Astrocyte of the spinal cord (primary cell): ENCODE measurements around the gene KCNG1.

ENCODE experiments used
- DNase-seq: peaks from one replicate; pipeline ENCODE4 v3.0.0; 2011; ENCODE audit warnings: low read depth, low spot score
- H3K4me3 ChIP-seq: 2 replicates; pipeline ENCODE4 v1.5.1; 2011; ENCODE audit warnings: low read depth, mild to moderate bottlenecking, low read length, moderate library complexity
- in situ Hi-C: cut with HindIII; loops from 2 replicates; pipeline ENCODE4 v1.10.0; 2017; ENCODE audit warnings: low sequenced_read_pairs
- TF ChIP-seq, protein P1 (sequence below): IDR thresholded peaks from 2 replicates; pipeline ENCODE4 v1.5.1; 2012; ENCODE audit warnings: low read depth, mild to moderate bottlenecking, low read length, inconsistent platforms

The KCNG1 gene

DNA sequence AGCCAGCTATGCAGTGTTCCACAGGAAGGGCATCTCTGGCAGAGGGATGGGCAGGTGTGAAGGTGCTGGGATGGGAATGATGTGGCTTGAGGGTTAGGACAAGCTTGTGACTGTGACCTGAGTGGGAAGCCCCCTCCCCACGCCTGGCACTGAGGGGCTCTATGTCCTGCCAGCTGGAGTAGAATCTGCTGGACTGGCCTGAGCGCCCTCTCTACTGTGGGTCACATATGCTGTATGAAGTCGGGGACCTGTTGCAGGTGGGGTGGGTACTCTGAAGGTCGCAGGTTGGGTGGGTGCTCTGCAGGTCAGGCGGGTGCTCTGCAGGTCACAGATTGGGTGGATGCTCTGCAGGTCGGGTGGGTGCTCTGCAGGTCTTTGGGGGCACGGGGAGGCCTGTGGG is 20.3 kb downstream of the KCNG1 start:
- TF ChIP-seq, protein P1, sequence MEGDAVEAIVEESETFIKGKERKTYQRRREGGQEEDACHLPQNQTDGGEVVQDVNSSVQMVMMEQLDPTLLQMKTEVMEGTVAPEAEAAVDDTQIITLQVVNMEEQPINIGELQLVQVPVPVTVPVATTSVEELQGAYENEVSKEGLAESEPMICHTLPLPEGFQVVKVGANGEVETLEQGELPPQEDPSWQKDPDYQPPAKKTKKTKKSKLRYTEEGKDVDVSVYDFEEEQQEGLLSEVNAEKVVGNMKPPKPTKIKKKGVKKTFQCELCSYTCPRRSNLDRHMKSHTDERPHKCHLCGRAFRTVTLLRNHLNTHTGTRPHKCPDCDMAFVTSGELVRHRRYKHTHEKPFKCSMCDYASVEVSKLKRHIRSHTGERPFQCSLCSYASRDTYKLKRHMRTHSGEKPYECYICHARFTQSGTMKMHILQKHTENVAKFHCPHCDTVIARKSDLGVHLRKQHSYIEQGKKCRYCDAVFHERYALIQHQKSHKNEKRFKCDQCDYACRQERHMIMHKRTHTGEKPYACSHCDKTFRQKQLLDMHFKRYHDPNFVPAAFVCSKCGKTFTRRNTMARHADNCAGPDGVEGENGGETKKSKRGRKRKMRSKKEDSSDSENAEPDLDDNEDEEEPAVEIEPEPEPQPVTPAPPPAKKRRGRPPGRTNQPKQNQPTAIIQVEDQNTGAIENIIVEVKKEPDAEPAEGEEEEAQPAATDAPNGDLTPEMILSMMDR, result no peak
- no peak for DNase-seq
- H3K4me3 ChIP-seq, result no peak overlapping the region
- in situ Hi-C loops, result no loop called here

DNA sequence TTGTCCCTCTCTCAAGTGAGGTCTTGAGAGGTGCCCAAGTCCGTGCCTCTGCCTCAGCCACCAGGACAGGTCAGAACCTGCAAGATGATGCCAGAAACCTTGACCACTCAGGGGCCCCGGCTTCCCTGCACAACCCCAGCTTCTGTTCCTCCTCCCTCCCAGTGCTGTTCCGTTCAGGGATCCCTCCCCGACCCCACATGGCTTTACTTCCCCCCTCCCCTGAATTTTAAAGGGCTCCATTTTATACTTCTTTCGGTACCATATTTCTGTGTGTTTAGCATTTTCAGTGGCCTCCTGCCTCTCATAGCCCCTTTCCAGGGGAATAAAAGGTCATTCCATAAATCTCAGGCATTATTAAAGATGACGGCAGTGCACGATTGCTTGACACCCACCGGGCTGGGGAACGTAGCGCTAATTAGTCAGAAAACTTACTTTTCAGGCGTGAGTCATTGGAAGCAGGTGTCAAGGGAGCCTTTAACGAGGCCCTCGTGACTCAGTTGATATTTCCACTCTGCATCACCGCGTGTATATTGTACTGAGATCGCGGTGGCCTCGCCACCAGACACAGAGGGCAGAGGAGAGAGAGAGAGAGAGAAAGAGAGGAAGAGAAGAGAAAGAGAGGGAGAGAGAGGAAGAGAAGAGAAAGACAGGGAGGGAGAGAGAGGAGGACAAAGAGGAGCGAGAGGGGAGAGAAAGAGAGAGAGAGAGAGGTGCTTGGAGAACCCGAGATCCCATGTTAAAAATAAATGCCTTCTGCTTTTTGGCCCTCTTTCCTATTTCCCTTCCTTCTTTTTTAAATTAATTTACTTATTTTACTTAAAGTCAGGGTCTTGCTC is 21.3 kb downstream of the KCNG1 start:
- no peak for DNase-seq
- in situ Hi-C loops, result no loop called here
- no peak overlapping the region for H3K4me3 ChIP-seq
- TF ChIP-seq, protein P1, result no peak

GRCh38 chr20:50999355-50999754 is 23.6 kb downstream of the KCNG1 start:
- in situ Hi-C loops, result no loop called here
- no peak for DNase-seq
- no peak overlapping the region for H3K4me3 ChIP-seq
- TF ChIP-seq, protein P1, result no peak

DNA sequence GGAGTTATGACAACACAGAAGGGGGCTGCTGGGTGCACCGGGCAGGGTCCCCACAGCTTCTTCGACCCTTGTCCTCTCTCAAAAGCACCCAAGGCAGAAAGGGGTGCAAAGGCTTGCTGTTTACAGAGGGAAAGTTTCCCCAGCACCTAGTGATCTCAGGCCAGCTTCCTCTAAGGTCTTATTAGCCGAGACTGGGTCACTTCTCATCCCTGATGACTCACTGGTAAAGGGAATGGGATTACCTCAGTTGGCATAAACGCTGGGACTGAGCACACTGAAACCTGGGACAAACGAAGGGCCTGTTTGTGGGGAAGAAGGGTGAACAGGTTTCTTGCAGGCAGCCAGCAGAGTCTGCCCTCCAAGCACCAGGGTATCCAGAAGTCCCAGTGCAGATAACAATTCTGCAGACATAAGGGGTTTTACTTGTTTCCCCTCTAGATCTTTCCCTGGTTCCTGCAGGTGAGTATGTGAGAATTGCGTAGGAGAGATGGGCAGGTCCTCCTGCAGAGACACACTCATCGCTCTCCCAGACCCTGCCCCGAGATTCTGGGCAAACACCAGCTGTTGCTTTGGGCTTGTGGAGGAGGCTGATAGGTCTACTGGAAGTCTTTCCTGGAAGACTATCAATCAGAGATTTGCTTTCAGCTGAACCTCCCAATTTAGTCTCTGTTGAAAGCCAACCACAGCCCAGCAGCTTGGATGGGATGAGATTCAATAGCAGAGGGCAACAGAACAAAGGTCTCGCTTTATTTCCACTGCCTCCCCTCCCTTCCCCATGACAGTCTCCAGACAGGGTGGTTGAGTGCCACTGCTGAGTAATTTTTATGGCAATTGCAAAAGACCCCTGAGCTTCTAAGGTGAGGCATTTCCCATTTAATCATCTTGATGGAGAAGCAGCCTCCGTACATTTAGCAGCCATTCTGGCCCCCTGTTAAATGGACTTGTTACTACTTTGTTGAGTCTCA is 25.7 kb downstream of the KCNG1 start:
- no peak overlapping the region for H3K4me3 ChIP-seq
- TF ChIP-seq, protein P1, result no peak
- DNase-seq, result peak; percentile 53
- in situ Hi-C loops, result no loop called here

GRCh38 chr20:50995506-50995905 is 27.4 kb downstream of the KCNG1 start:
- H3K4me3 ChIP-seq, result no peak overlapping the region
- in situ Hi-C loops, result no loop called here
- no peak for DNase-seq
- TF ChIP-seq, protein P1, result no peak

- in situ Hi-C loops, result no loop called here
- DNase-seq, result no peak
- H3K4me3 ChIP-seq, result no peak overlapping the region
- TF ChIP-seq, protein P1, result no peak
These were observed 29.0 kb downstream of the KCNG1 start for GRCh38 chr20:50993876-50994275.
